HL-60 (cell line): ENCODE results near the gene PCDHGA3.

ENCODE experiments used
- GABPA ChIP-seq: IDR thresholded peaks from 2 replicates; pipeline ENCODE4 v1.6.1; 2012; ENCODE audit warnings: low read depth
- POLR2AphosphoS5 ChIP-seq: IDR thresholded peaks from 2 replicates; pipeline ENCODE4 v1.6.1; 2012; ENCODE audit warnings: low read depth
- TF ChIP-seq, protein P1 (sequence below): IDR thresholded peaks from one replicate; pipeline ENCODE4 v1.5.1; 2011; ENCODE audit warnings: low read length, control low read depth, inconsistent platforms; ENCODE audit not compliant: insufficient read depth
- TF ChIP-seq, protein P2 (sequence below): IDR thresholded peaks from 2 replicates; pipeline ENCODE4 v1.6.1; 2012; ENCODE audit warnings: low read depth; ENCODE audit not compliant: insufficient replicate concordance

DNA sequence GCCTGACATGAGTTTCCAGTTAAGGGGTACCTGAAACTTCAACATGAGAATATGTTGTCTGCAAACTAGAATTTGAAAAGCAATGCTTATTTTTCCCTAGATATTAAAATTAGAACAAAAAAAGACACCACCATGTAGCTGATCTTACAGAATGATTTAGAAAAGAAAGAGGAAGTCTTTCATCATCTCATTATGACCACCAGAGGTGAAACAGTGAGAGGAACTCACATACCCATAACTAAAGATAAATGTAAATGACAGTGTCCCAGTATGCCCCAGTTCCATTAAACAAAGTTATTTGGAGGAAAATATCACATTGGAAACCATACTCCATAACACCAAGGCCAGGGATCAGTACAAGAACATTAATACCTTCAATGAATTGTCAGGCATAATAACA is 29.9 kb upstream of the PCDHGA3 start:
- TF ChIP-seq, protein P1, sequence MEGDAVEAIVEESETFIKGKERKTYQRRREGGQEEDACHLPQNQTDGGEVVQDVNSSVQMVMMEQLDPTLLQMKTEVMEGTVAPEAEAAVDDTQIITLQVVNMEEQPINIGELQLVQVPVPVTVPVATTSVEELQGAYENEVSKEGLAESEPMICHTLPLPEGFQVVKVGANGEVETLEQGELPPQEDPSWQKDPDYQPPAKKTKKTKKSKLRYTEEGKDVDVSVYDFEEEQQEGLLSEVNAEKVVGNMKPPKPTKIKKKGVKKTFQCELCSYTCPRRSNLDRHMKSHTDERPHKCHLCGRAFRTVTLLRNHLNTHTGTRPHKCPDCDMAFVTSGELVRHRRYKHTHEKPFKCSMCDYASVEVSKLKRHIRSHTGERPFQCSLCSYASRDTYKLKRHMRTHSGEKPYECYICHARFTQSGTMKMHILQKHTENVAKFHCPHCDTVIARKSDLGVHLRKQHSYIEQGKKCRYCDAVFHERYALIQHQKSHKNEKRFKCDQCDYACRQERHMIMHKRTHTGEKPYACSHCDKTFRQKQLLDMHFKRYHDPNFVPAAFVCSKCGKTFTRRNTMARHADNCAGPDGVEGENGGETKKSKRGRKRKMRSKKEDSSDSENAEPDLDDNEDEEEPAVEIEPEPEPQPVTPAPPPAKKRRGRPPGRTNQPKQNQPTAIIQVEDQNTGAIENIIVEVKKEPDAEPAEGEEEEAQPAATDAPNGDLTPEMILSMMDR: no peak
- TF ChIP-seq POLR2AphosphoS5 (no peak), GABPA (no peak)
- TF ChIP-seq, protein P2, sequence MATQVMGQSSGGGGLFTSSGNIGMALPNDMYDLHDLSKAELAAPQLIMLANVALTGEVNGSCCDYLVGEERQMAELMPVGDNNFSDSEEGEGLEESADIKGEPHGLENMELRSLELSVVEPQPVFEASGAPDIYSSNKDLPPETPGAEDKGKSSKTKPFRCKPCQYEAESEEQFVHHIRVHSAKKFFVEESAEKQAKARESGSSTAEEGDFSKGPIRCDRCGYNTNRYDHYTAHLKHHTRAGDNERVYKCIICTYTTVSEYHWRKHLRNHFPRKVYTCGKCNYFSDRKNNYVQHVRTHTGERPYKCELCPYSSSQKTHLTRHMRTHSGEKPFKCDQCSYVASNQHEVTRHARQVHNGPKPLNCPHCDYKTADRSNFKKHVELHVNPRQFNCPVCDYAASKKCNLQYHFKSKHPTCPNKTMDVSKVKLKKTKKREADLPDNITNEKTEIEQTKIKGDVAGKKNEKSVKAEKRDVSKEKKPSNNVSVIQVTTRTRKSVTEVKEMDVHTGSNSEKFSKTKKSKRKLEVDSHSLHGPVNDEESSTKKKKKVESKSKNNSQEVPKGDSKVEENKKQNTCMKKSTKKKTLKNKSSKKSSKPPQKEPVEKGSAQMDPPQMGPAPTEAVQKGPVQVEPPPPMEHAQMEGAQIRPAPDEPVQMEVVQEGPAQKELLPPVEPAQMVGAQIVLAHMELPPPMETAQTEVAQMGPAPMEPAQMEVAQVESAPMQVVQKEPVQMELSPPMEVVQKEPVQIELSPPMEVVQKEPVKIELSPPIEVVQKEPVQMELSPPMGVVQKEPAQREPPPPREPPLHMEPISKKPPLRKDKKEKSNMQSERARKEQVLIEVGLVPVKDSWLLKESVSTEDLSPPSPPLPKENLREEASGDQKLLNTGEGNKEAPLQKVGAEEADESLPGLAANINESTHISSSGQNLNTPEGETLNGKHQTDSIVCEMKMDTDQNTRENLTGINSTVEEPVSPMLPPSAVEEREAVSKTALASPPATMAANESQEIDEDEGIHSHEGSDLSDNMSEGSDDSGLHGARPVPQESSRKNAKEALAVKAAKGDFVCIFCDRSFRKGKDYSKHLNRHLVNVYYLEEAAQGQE: no peak
